ENCODE measurements around the gene LANCL3.

- no peak for TF ChIP-seq CTCF (IDR thresholded peaks at IDR 0.05; ENCODE audit: insufficient read depth, low read depth, low read length)
- no peak for TF ChIP-seq EZH2 (IDR thresholded peaks at IDR 0.05; ENCODE audit: insufficient read depth, low read length)
Measured at GRCh38 chrX:37672563-37672962, 101.1 kb downstream of the LANCL3 start.
